ENCODE data around the gene NAGS.

DNA sequence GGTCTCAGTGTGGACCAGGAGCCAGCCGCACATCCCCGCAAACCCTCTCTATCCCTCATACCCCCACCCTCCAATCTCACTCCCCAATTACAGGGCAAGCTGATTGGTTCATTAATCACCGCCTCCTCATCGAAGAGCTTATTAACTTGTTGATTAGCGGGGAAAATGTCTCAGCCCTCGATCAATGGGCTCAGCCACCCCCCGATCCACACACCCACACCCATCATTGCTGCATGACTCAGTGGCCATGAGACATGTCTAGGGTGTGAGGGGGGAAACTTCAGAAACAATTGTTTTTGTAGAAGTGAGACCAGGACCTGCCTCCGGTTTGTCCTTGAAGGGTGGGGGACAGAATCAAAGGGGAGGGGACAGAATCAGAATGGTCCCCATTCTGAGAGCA, 48.2 kb upstream of the NAGS start:
- TF ChIP-seq TAF1 (IDR thresholded peaks at IDR 0.05; ENCODE audit: borderline replicate concordance, low read depth, low read length) (no peak), ZNF207 (IDR thresholded peaks at IDR 0.05; ENCODE audit: borderline replicate concordance) (no peak), SREBF2 (IDR thresholded peaks at IDR 0.05; ENCODE audit: low read length) (no peak), POLR2AphosphoS5 (IDR thresholded peaks at IDR 0.05; ENCODE audit: low read length) (no peak), BRCA1 (IDR thresholded peaks at IDR 0.05; ENCODE audit: low read depth, low read length) (no peak), HDGF (IDR thresholded peaks at IDR 0.05) (no peak), SMC3 (IDR thresholded peaks at IDR 0.05; ENCODE audit: borderline replicate concordance, low read length) (no peak), EP300 (IDR thresholded peaks at IDR 0.05; ENCODE audit: borderline replicate concordance in 1 of 2, control insufficient read depth in 1 of 2, low read depth in 2 of 2, low read length in 2 of 2) (no peak), BACH1 (IDR thresholded peaks at IDR 0.05; ENCODE audit: borderline replicate concordance) (no peak), GATAD2B (conservative IDR thresholded peaks at IDR 0.05; ENCODE audit: low read depth) (no peak)

All from GM12878 (cell line).